Fibroblast of pulmonary artery (primary cell): ENCODE measurements around the gene LDB2.
"Not testable (repeated sequence)": the region's sequence is repeated elsewhere in the genome, so short reads cannot be mapped to it uniquely, and the experiment has no call there.

Experiments
- DNase-seq: peaks from one replicate; pipeline ENCODE4 v3.0.0-alpha.2; 2010; ENCODE audit warnings: low read depth
- H3K4me3 ChIP-seq: replicated peaks from 2 replicates; pipeline ENCODE4 v1.5.1; 2011; ENCODE audit warnings: low read depth, mild to moderate bottlenecking, control low read depth, low read length, moderate library complexity
- CTCF ChIP-seq: IDR thresholded peaks from 2 replicates; pipeline ENCODE4 v1.5.1; 2011; ENCODE audit warnings: mild to moderate bottlenecking, control low read depth, low read length, inconsistent platforms; ENCODE audit errors: missing control alignments

LDB2 gene

GRCh38 chr4:16897991-16898827 lies at the start of gene LDB2:
Gene LDB2, minus strand, starts transcription at chr4:16898645.
- DNase-seq = peak; percentile 86
- no peak for TF ChIP-seq CTCF
- H3K4me3 ChIP-seq = peak within 1 kb of the TSS; percentile 63

DNA sequence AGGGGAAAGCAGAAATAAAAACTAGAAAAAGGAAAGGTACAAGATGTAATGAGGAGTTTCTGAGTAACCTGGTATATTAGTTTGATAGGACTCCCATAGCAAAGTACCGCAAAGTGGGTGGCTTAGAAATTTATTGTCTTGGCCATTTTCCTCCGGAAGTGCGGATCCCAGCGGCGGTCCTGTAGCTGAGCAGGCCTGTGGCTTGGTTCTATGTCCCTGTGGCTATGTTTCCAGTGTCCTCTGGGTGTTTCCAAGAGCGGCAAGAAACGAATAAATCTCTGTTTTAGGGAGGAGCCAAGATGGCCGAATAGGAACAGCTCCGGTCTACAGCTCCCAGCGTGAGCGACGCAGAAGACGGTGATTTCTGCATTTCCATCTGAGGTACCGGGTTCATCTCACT lies 44.0 kb upstream of the LDB2 start:
- TF ChIP-seq CTCF = no peak
- no peak for DNase-seq
- H3K4me3 ChIP-seq = no peak overlapping the region

- DNase-seq = no peak
- TF ChIP-seq CTCF = no peak
- H3K4me3 ChIP-seq = no peak overlapping the region
Measured at GRCh38 chr4:16939178-16939577, 40.7 kb upstream of the LDB2 start.

DNA sequence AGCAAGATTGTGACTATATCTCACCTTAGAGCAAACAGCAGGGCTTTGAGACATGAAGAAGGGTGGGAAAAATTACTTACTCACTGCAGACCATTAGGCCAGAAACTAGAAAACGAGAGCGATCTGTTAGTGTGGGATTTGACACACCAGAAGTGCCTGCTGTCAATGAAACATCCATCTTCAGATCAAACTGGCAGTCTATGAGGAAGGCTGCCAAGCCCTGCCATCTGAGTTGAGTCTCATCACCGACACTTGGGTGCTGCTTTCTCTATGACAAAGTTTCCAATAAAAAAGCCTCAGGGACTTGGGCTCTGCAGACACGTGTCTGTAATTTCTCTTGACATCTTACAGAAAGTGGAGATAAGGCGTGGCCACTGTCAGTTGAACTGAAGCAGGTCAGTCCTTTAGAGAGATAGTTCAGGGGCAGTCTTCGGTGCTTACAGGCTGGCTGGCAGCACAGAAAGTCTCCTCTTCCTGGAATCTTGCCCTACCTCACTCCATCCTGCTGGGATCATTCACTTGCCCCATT lies 40.1 kb upstream of the LDB2 start:
- no peak overlapping the region for H3K4me3 ChIP-seq
- TF ChIP-seq CTCF = no peak
- DNase-seq = no peak

DNA sequence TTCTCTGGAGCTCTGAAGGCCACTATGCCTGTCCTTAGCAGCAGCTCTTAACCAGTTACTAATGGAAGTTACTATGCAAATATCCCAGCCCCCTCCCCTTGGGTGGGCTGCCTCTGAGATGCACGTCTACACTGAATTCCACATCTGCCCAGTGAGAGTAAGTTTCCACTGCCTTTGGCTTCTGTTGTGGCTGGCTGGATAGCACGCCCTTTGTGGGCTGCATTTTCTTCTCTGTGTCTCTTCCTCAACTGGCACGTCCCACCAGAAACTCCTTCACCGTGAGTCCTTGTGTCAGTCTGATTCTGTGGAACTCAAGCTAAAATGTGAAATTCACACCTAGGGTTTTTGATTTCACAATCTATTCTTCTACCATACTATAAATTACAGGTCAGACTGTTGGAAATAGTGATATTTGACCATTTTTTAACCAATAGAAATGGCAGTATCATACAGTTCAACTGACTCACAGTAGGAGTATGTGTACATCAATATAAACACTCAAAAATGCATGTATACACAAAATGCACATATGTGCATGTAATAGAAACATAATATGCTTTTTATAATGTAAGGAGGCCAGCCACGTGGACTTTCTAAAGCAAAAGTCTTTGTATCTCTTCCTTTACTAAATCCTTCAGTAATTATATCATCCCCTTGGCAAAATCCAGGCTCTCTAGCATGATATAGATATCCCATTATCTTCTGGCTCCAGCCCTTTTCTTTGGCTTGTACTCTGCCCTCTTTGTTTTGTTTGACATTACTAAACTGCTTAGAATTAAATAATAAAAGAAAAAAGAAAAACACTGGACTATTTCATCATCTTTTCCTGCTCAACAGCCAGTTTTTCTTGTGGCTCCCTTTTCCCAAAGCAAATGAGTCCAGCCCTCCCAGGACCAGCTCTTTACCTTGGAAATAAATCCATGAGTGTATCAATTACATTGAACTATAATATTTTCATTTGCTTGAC lies 33.2 kb upstream of the LDB2 start:
- no peak overlapping the region for H3K4me3 ChIP-seq
- peak; percentile 67 for DNase-seq
- TF ChIP-seq CTCF = no peak

- no peak for TF ChIP-seq CTCF
- no peak overlapping the region for H3K4me3 ChIP-seq
- DNase-seq = no peak
Measured at GRCh38 chr4:16926214-16926613, 27.8 kb upstream of the LDB2 start.

DNA sequence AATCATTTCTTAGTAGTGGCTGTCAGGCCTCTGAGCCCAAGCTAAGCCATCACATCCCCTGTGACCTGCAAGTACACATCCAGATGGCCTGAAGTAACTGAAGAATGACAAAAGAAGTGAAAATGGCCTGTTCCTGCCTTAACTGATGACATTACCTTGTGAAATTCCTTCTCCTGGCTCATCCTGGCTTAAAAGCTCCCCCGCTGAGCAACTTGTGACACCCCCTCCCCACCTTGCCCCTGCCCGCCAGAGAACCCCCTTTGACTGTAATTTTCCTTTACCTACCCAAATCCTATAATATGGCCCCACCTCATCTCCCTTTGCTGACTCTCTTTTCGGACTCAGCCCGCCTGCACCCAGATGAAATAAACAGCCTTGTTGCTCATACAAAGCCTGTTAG lies 20.3 kb upstream of the LDB2 start:
- not testable (repeated sequence) for H3K4me3 ChIP-seq, DNase-seq
